Mucosa of rectum (tissue), 2 donors: ENCODE results near the gene TK2.
"Not testable (repeated sequence)": the region's sequence is repeated elsewhere in the genome, so short reads cannot be mapped to it uniquely, and the experiment has no call there.

Experiments
- H3K27ac ChIP-seq, 2 donors: one replicate each; pipeline ENCODE4 v1.7.0; 2013; ENCODE audit warnings: inconsistent platforms in 2 of 2, low read depth in 2 of 2, low read length in 2 of 2
- H3K27me3 ChIP-seq, 2 donors: one replicate each; pipeline ENCODE4 v1.7.0; 2013; ENCODE audit warnings: low read length in 2 of 2; ENCODE audit not compliant: control insufficient read depth in 2 of 2, insufficient read depth in 2 of 2
- H3K36me3 ChIP-seq, 2 donors: one replicate each; pipeline ENCODE4 v1.7.0; 2013; ENCODE audit warnings: low read length in 2 of 2; ENCODE audit not compliant: control insufficient read depth in 2 of 2, insufficient read depth in 2 of 2
- H3K4me1 ChIP-seq, 2 donors: one replicate each; pipeline ENCODE4 v1.7.0; 2013; ENCODE audit warnings: low read length in 2 of 2, mild to moderate bottlenecking in 1 of 2; ENCODE audit not compliant: control insufficient read depth in 2 of 2, insufficient read depth in 2 of 2
- H3K4me3 ChIP-seq, 2 donors: one replicate each; pipeline ENCODE4 v1.7.0; 2013; ENCODE audit warnings: low read length in 2 of 2
- H3K9ac ChIP-seq, 2 donors: one replicate each; pipeline ENCODE4 v1.7.0; 2013; ENCODE audit warnings: low read length in 2 of 2, low read depth in 1 of 2, mild to moderate bottlenecking in 1 of 2
- H3K9me3 ChIP-seq, 2 donors: one replicate each; pipeline ENCODE4 v1.7.0; 2013; ENCODE audit warnings: low read length in 2 of 2; ENCODE audit not compliant: control insufficient read depth in 2 of 2
- donor health status: healthy.
- donor health status: Normal muscosa, but diverticular disease.

Gene TK2

GRCh38 chr16:66469291-66469946 lies 80.5 kb downstream of the TK2 start:
- no peak overlapping the region for H3K27ac ChIP-seq
- no peak overlapping the region for H3K4me3 ChIP-seq
- H3K9ac ChIP-seq = no peak overlapping the region
- no peaks in the 10 kb centered on the region for H3K4me1 ChIP-seq
- H3K27me3 ChIP-seq = peaks cover 0 to 4% of the 10 kb centered on the region in 2 donors
- no peaks in the 10 kb centered on the region for H3K9me3 ChIP-seq
- no peaks in the 10 kb centered on the region for H3K36me3 ChIP-seq

GRCh38 chr16:66468321-66468965 lies 81.5 kb downstream of the TK2 start:
- peaks cover 0 to 4% of the 10 kb centered on the region in 2 donors for H3K27me3 ChIP-seq
- no peaks in the 10 kb centered on the region for H3K4me1 ChIP-seq
- H3K27ac ChIP-seq = no peak overlapping the region
- no peak overlapping the region for H3K4me3 ChIP-seq
- H3K36me3 ChIP-seq = no peaks in the 10 kb centered on the region
- H3K9me3 ChIP-seq = no peaks in the 10 kb centered on the region
- H3K9ac ChIP-seq = no peak overlapping the region

GRCh38 chr16:66467611-66468010 lies 82.3 kb downstream of the TK2 start:
- Histone ChIP-seq H3K27ac (no peak overlapping the region), H3K36me3 (no peaks in the 10 kb centered on the region), H3K4me1 (no peaks in the 10 kb centered on the region), H3K9ac (no peak overlapping the region), H3K9me3 (no peaks in the 10 kb centered on the region), H3K4me3 (no peak overlapping the region), H3K27me3 (peaks cover 0 to 4% of the 10 kb centered on the region in 2 donors)

- not testable (repeated sequence) for H3K27me3 ChIP-seq, H3K9ac ChIP-seq, H3K4me3 ChIP-seq, H3K36me3 ChIP-seq, H3K9me3 ChIP-seq, H3K27ac ChIP-seq, H3K4me1 ChIP-seq
Observed at GRCh38 chr16:66466636-66467035, 83.3 kb downstream of the TK2 start.

- not testable (repeated sequence) for H3K4me1 ChIP-seq, H3K4me3 ChIP-seq, H3K27me3 ChIP-seq, H3K27ac ChIP-seq, H3K9me3 ChIP-seq, H3K9ac ChIP-seq, H3K36me3 ChIP-seq
Observed at GRCh38 chr16:66465946-66466345, 84.0 kb downstream of the TK2 start.

GRCh38 chr16:66462912-66463311 lies 87.0 kb downstream of the TK2 start:
- H3K27ac ChIP-seq = no peak overlapping the region
- H3K36me3 ChIP-seq = no peaks in the 10 kb centered on the region
- no peaks in the 10 kb centered on the region for H3K9me3 ChIP-seq
- H3K4me1 ChIP-seq = no peaks in the 10 kb centered on the region
- no peak overlapping the region for H3K9ac ChIP-seq
- H3K4me3 ChIP-seq = no peak overlapping the region
- peaks cover 7 to 9% of the 10 kb centered on the region in 2 donors for H3K27me3 ChIP-seq

GRCh38 chr16:66460703-66461102 lies 89.2 kb downstream of the TK2 start:
- Histone ChIP-seq H3K9me3 (no peaks in the 10 kb centered on the region), H3K4me3 (no peak overlapping the region), H3K27me3 (peaks cover 7 to 9% of the 10 kb centered on the region in 2 donors), H3K4me1 (no peaks in the 10 kb centered on the region), H3K27ac (no peak overlapping the region), H3K36me3 (no peaks in the 10 kb centered on the region), H3K9ac (no peak overlapping the region)

- H3K9ac ChIP-seq = no peak overlapping the region
- H3K4me3 ChIP-seq = no peak overlapping the region
- no peaks in the 10 kb centered on the region for H3K4me1 ChIP-seq
- H3K9me3 ChIP-seq = no peaks in the 10 kb centered on the region
- H3K27me3 ChIP-seq = peaks cover 7 to 9% of the 10 kb centered on the region in 2 donors
- H3K36me3 ChIP-seq = no peaks in the 10 kb centered on the region
- H3K27ac ChIP-seq = no peak overlapping the region
Observed at GRCh38 chr16:66459878-66460277, 90.0 kb downstream of the TK2 start.

GRCh38 chr16:66458853-66459252 lies 91.1 kb downstream of the TK2 start:
- no peaks in the 10 kb centered on the region for H3K9me3 ChIP-seq
- H3K9ac ChIP-seq = no peak overlapping the region
- no peak overlapping the region for H3K27ac ChIP-seq
- H3K27me3 ChIP-seq = peaks cover 7 to 9% of the 10 kb centered on the region in 2 donors
- no peaks in the 10 kb centered on the region for H3K36me3 ChIP-seq
- no peaks in the 10 kb centered on the region for H3K4me1 ChIP-seq
- H3K4me3 ChIP-seq = no peak overlapping the region

- Histone ChIP-seq H3K4me1 (no peaks in the 10 kb centered on the region), H3K4me3 (no peak overlapping the region), H3K27ac (no peak overlapping the region), H3K27me3 (peaks cover 7 to 9% of the 10 kb centered on the region in 2 donors), H3K9ac (no peak overlapping the region), H3K9me3 (no peaks in the 10 kb centered on the region), H3K36me3 (no peaks in the 10 kb centered on the region)
Observed at GRCh38 chr16:66458292-66458691, 91.6 kb downstream of the TK2 start.
